Measurements from ENCODE around the gene MAP2. TPM values are rescaled to one million over a fixed set of nuclear protein-coding genes. Genes with fewer than 3 reads are reported as not detected.

MAP2 gene
- total and polyA plus RNA-seq, 2 donors (not counting 3 experiments of a cell fraction or from before 2014, with no cell fraction given) = 19.4 to 46.1 TPM

- Histone ChIP-seq H3K27ac (ENCODE audit: insufficient read depth, low read depth, low read length) (peak overlapping the region; percentile 17), H2AFZ (ENCODE audit: low read depth, low read length) (no peak overlapping the region), H3K79me2 (ENCODE audit: control insufficient read depth, insufficient read depth, low read length) (no peaks in the 10 kb centered on the region), H3K4me2 (ENCODE audit: insufficient read depth, low read length) (peak overlapping the region; percentile 44), H3K9ac (replicated peaks; ENCODE audit: extremely low read depth, insufficient read depth, low read length) (no peak overlapping the region), H4K20me1 (replicated peaks; ENCODE audit: control insufficient read depth, extremely low read depth, insufficient read depth, low read length) (no peaks in the 10 kb centered on the region), H3K36me3 (ENCODE audit: control insufficient read depth in 2 of 2, extremely low read depth in 1 of 2, insufficient read depth in 2 of 2, low read length in 2 of 2) (no peaks in the 10 kb centered on the region), H3K9me3 (replicated peaks; ENCODE audit: control insufficient read depth, insufficient read depth, low read length) (no peaks in the 10 kb centered on the region), H3K4me1 (ENCODE audit: control insufficient read depth, extremely low read depth, insufficient read depth, low read length) (peaks cover 9% of the 10 kb centered on the region), H3K4me3 (replicated peaks in 1 of 3; ENCODE audit: insufficient read depth in 1 of 3, low read depth in 1 of 3, low read length in 3 of 3) (no peak overlapping the region), H3K9me1 (replicated peaks; ENCODE audit: control insufficient read depth, extremely low read depth, insufficient read depth, low read length) (no peaks in the 10 kb centered on the region), H3K27me3 (ENCODE audit: control insufficient read depth in 2 of 2, insufficient read depth in 2 of 2, low read length in 2 of 2) (no peaks in the 10 kb centered on the region)
- POLR2A ChIA-PET = interaction anchor here (0.6 kb wide), 1 partner anchor 259 kb away, joined by 5 read pairs; no protein-coding TSS in a partner anchor
- dilution Hi-C loops (cut with MboI; ENCODE audit: extremely low pct_ligation_motif_present, low sequenced_read_pairs) = no loop called here
- no TSS peak for BruUV-seq (replicated peaks)
- CTCF ChIA-PET = interaction anchor here (0.6 to 1.5 kb wide), 6 partner anchors 10 to 174 kb away, joined by 3 to 11 read pairs (median 4); partner anchors contain the start of gene MAP2
- intact Hi-C loops (cut with micrococcal nuclease) = loop anchor here (5.0 kb wide), 1 partner anchor 46 kb away; no protein-coding TSS in a partner anchor
- FAIRE-seq (peak; percentile 74), DNase-seq (ENCODE audit: low read depth, low spot score) (peak; percentile 74)
- peak; percentile 59 for TF ChIP-seq GATA2 (IDR thresholded peaks at IDR 0.05; ENCODE audit: insufficient read depth, insufficient read length, low read depth, low read length)
- peak; percentile 91 for TF ChIP-seq FOS (IDR thresholded peaks at IDR 0.05; ENCODE audit: borderline replicate concordance, insufficient read depth, low read length)
- TF ChIP-seq JUN (IDR thresholded peaks at IDR 0.05; ENCODE audit: borderline replicate concordance, insufficient read depth, insufficient read length, low read depth) = peak; percentile 78
- no peak for TF ChIP-seq POLR2A (IDR thresholded peaks at IDR 0.05; ENCODE audit: low read depth, low read length)
- no peak for TF ChIP-seq MAX (IDR thresholded peaks at IDR 0.05; ENCODE audit: insufficient read depth, insufficient read length)
- no peak for TF ChIP-seq CTCF (IDR thresholded peaks at IDR 0.05; ENCODE audit: extremely low read depth in 1 of 2, insufficient read depth in 1 of 2, low read depth in 1 of 2, low read length in 2 of 2)
Observed at GRCh38 chr2:209383212-209383611, 40.6 kb upstream of the MAP2 start.

All from endothelial cell of umbilical vein (primary cell).